ENCODE results near the gene RRAD.

- TF ChIP-seq CTCF (IDR thresholded peaks at IDR 0.05) (no peak), POLR2A (IDR thresholded peaks at IDR 0.05) (no peak)
Measured at GRCh38 chr16:66950971-66951790, 25.8 kb upstream of the RRAD start.
